ENCODE data around the gene MMP2. TPM values are rescaled to one million over a fixed set of nuclear protein-coding genes. Genes with fewer than 3 reads are reported as not detected.

Gene MMP2
- polyA plus RNA-seq, 4 donors: 246 to 807 (median 322) TPM

DNA sequence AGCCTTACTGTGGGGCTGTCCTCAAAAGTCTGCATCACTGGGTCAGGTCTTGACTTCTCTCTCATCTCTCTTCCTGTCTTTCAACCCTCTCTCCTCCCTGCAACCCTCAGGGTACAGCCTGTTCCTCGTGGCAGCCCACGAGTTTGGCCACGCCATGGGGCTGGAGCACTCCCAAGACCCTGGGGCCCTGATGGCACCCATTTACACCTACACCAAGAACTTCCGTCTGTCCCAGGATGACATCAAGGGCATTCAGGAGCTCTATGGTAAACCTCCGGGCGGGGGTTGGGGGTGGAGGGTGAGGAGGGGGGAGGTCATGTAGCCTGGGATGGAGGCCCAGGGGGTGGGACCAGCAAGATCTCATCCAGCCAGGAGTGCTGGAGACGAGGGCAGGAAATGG lies 12.7 kb downstream of the MMP2 start:
- DNase-seq (ENCODE audit: low read depth in 4 of 4, low spot score in 3 of 4): no peak

GRCh38 chr16:55492756-55493380 lies 13.9 kb downstream of the MMP2 start:
- no peak for DNase-seq (ENCODE audit: low read depth in 4 of 4, low spot score in 3 of 4)

DNA sequence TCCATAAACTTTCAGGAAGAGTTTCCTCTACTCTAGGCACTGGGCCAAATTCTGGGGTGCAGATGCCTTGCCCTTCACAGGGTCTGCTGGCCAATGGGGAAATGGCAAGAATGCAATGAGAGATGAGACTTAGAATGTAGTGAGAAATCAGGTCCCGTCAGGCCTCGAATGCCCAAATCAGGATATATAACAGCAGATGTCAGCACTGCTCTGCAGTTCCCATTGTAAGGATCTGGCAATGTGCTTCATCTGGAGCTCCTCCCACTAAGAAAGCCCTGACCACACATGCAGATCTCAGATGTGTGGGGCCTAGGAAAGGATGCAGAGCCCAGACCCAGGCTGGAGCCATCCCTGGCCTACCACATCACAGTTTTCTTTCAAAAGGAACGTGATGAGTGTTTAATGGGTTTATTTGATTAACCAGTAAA lies 16.0 kb downstream of the MMP2 start:
- DNase-seq (ENCODE audit: low read depth in 4 of 4, low spot score in 3 of 4): no peak

DNA sequence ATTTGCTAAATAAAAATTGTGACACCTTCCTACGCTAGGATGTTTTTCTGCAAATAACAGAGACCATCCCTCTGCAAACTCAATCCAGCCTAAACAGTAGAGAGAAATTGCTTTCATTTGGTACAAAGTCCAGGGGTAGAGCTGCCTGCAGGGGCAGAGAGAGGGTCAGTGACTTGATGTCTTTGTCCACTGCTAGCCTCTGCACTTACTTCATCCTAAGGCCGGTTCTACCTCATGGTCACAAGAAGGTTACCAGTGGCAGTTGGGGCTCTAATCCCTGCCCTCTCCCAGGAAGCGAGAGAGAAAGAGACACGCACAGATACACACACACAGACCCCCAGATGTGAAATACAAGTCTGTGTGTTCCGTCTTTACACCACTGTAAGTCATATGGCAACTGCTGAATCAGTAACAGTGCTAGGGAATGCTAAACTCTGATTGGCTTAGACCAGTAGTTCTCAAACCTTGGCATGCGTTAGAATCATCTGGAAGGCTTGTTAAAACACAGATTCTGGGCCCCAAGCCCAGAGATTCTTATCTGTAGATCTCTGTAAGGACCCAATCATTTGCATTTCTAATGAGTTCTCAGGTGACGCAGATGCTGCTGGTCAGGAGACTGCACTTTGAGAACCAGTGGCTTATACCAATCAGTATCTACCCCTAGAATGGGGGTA lies 16.8 kb downstream of the MMP2 start:
- no peak for DNase-seq (ENCODE audit: low read depth in 4 of 4, low spot score in 3 of 4)

GRCh38 chr16:55496509-55497145 lies 17.6 kb downstream of the MMP2 start:
- no peak for DNase-seq (ENCODE audit: low read depth in 4 of 4, low spot score in 3 of 4)

DNA sequence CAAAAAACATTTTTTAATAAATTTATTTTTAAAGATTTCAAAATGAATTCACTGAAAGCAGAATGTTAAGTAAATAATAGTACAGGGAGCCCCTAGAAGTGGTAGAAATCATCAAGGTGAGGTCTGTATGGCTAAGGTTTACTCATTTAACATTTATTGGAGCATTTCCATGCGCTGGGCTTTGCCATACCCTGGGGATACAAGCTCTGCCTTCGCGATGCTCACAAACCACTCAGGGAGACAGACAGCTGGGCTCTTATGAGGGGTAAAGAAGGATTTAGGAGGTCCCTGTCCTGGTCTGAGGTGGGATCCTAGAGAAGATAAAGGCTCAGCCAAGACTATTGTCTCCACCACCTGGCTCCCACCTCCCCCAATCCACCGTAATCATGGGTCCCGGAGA lies 18.6 kb downstream of the MMP2 start:
- DNase-seq (ENCODE audit: low read depth in 4 of 4, low spot score in 3 of 4): no peak

DNA sequence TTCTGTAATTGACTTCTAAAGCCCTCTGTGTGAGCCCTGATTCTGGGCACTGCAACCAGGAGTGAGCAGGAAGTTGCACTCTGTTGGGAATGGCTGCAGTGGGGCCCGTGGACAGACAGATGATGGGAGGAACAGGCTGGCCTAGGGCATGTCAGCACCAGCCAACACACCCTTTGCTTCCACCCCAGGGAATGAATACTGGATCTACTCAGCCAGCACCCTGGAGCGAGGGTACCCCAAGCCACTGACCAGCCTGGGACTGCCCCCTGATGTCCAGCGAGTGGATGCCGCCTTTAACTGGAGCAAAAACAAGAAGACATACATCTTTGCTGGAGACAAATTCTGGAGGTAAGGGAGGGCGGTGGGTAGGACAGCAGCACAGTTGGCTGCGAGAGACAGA lies 19.1 kb downstream of the MMP2 start:
- DNase-seq (ENCODE audit: low read depth in 4 of 4, low spot score in 3 of 4): no peak

DNA sequence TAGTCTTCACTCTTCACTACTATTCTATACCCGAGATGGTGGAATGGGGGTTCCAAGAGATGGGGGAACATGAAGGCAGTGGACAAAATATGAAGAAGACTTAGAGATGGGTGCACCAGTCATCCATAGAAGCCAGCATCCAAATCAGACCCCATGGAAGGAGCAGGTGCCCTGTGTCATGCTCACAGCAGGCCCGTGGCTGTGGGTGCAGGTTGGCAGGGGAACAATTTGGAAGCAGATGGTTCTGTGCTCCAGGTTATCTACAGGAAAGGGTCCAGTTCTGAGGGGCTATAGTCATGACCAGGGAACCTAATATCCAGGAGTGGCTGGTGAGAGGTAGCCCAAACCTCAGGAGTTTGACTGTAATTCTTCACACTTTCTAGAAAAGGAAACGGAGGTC lies 20.3 kb downstream of the MMP2 start:
- no peak for DNase-seq (ENCODE audit: low read depth in 4 of 4, low spot score in 3 of 4)

DNA sequence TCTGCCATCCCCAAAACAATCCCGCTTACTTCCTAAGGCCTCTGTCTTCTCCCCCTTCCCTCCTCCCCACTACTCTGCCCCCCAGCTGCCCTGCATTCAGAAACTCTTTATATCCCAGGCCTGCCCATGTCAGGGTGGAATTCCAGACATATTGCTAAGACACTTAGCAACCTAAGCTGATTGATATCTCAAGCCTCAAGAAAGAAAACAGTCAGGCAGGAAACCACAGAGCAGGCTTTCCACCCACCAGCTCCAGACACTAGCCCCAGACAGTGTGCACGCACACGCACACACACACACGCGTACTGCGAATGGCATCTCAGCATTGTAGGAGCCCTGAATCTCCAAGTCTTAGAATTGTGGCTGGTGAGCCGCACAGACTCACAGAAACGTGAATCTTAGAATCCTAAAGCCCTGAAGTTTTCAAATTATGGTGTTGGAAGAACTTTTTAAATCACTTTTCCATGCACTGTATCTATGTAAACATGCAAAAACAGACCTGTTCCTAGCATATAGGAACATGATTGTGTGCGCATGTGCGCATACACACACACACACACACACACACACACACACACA lies 21.0 kb downstream of the MMP2 start:
- no peak for DNase-seq (ENCODE audit: low read depth in 4 of 4, low spot score in 3 of 4)

DNA sequence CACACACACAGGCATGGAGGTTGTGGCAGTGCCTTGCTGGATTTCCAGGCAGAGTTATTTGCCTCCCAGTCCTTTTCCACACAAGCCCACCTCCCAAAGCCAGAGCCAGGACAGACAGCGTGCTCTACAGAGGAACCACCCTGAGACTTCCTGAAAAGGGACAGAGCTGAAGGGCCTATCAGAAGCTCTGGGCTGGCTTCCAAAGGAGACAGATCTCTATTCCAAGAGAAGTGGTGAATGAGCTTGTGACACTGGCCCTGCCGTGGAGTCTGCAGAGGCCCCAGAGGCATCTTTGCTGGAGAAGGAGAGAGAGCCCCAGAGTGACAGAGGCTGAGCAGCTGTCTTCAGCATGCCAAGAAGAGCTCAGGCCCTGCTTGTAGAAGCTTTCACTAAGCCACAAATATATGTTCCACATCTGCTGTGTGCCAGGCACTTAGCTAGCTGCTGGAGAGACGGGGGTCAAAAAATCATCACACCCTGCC lies 21.6 kb downstream of the MMP2 start:
- no peak for DNase-seq (ENCODE audit: low read depth in 4 of 4, low spot score in 3 of 4)

DNA sequence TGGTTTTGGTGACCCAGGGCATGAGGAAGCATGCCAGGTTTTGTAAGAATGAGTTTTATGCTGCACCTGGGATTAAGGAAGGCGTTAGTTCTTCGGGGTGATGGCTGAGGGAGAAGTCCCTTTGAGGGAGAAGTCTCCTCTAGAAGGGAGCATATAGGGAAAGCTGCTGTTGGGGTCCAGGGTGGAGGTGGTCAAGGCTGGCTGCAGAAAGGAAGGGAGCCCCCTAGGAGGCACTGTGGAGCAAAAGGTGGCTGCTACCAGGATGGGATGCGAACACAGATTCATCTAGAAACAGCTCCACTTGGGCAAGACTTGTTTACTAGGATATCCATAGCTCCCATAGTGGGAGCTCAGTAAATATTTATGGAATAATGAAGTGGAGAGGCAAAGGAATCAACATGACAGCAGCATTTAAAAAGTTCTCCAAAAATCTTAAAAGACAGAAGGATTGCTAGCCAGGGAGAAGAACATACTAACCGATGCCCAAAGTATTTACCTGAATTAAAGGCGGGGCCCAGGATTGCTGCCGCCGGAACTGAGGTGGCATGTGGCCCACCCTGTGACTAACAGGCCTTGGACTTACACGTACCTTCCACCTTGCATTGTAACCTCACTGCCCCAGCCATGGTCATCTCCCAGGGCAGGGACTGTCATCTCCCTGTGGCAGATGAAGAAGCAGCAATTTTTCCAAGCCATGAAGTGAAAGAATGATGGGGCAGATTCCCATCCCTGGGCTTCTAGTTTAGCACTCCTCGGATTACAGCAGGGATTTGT lies 22.7 kb downstream of the MMP2 start:
- no peak for DNase-seq (ENCODE audit: low read depth in 4 of 4, low spot score in 3 of 4)

GRCh38 chr16:55502801-55503366 lies 23.9 kb downstream of the MMP2 start:
- DNase-seq (ENCODE audit: low read depth in 4 of 4, low spot score in 3 of 4): peak in 2 of 4 donors; percentile 69 to 74

GRCh38 chr16:55503726-55504550 lies 24.9 kb downstream of the MMP2 start:
- DNase-seq (ENCODE audit: low read depth in 4 of 4, low spot score in 3 of 4): no peak

DNA sequence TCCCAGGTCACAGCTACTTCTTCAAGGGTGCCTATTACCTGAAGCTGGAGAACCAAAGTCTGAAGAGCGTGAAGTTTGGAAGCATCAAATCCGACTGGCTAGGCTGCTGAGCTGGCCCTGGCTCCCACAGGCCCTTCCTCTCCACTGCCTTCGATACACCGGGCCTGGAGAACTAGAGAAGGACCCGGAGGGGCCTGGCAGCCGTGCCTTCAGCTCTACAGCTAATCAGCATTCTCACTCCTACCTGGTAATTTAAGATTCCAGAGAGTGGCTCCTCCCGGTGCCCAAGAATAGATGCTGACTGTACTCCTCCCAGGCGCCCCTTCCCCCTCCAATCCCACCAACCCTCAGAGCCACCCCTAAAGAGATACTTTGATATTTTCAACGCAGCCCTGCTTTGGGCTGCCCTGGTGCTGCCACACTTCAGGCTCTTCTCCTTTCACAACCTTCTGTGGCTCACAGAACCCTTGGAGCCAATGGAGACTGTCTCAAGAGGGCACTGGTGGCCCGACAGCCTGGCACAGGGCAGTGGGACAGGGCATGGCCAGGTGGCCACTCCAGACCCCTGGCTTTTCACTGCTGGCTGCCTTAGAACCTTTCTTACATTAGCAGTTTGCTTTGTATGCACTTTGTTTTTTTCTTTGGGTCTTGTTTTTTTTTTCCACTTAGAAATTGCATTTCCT lies 26.5 kb downstream of the MMP2 start:
- no peak for DNase-seq (ENCODE audit: low read depth in 4 of 4, low spot score in 3 of 4)

- no peak for DNase-seq (ENCODE audit: low read depth in 4 of 4, low spot score in 3 of 4)
These were observed 27.1 kb downstream of the MMP2 start for GRCh38 chr16:55506083-55506482.

DNA sequence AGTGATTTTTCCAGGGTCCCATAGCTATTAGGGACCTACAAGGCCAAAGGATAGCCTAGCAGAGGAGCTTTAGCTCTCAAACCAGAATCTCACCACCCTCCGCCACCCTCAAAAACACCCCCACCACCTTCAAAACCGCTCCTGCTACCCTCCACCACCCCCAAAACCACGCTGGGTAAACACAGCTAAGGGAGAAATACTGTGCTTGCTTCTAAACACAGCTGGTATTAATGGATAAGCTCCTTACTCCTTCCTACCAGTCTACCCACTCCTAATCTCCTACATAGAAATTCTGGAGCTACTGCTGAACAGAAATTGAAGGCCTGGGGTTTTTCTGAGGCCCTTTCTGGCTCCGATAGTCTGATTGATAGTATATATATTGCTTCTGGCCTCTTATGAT lies 27.7 kb downstream of the MMP2 start:
- no peak for DNase-seq (ENCODE audit: low read depth in 4 of 4, low spot score in 3 of 4)

DNA sequence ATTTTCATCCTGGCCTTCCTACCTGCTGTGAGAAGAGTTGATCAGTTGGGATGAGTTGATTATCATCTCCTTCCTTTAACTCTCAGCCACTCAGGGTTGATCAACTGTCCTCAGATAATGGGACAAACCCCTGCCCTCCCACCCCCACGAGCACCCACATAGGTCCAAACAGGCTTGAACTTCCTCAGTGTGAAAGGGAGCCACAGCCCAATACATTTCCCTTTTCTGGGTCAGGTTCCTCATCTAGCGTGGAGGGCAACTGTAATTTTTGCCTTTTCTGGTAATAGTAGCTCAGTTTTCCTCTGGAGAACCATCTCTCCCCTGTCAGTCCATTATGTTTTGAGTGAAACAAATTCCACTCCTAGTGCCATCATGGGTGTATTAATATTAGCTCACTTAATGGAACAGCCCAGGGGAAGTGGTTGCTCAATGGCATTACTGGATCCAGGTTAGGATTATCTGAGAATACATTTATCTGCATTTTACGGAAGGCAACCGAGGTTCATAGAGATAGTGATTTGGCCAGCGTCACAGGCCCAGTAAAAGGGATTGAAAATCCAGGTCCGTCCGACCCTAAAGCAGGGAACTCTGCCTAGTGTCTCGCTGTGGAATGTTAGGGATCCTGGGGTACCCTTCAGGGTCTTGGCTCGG lies 29.4 kb downstream of the MMP2 start:
- no peak for DNase-seq (ENCODE audit: low read depth in 4 of 4, low spot score in 3 of 4)
